ENCODE measurements around the gene TBPL1. TPM values are rescaled to one million over a fixed set of nuclear protein-coding genes. Genes with fewer than 3 reads are reported as not detected.
A peak's percentile ranks its signal among the peaks of the same experiment; 100 is the strongest.

The TBPL1 gene
- total and polyA plus RNA-seq, 9 of the 15 experiments (the other 6 are each of a cell fraction or from before 2014, with no cell fraction given), result 78.1 to 152 (median 107) TPM

DNA sequence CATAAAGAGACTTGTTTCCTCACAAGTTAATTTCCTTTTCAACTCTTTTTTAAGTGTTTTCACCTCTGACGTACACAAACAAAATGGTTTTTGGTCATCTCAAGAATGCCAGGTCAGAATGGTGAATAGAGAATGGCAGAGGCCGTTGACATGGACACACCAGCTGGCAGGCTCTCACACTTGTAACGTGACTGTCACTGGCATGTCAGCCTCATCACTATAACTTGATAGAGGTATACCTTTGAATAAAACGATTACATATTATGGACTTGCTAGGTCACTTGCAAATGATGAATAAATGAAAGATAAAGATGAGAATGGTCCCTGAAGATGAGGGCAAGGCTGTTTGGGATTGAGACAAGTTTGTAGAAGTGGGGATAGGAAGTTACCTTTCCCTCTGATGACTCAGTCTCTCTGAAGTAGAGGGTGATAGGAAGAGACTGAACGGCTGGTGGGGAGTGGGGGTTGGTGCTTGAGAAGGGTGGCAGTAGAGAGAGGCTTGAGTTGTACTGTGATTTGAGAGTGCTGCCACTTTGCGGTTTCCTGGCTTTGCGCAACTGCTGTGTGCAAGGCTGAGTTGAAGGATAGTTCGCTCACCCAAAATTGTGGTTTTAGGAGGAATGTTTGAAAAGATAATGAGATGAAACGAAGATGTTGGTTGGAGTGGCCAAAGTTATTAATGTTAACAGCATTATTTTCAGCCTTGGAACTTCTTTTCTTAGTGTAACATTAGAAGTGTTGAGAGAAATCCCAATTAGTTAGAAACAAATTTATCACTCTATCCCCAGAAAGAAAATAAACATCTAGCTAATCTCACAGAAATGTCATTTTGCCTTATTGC, 30.3 kb downstream of the TBPL1 start (continued):
- TF ChIP-seq, protein P1, sequence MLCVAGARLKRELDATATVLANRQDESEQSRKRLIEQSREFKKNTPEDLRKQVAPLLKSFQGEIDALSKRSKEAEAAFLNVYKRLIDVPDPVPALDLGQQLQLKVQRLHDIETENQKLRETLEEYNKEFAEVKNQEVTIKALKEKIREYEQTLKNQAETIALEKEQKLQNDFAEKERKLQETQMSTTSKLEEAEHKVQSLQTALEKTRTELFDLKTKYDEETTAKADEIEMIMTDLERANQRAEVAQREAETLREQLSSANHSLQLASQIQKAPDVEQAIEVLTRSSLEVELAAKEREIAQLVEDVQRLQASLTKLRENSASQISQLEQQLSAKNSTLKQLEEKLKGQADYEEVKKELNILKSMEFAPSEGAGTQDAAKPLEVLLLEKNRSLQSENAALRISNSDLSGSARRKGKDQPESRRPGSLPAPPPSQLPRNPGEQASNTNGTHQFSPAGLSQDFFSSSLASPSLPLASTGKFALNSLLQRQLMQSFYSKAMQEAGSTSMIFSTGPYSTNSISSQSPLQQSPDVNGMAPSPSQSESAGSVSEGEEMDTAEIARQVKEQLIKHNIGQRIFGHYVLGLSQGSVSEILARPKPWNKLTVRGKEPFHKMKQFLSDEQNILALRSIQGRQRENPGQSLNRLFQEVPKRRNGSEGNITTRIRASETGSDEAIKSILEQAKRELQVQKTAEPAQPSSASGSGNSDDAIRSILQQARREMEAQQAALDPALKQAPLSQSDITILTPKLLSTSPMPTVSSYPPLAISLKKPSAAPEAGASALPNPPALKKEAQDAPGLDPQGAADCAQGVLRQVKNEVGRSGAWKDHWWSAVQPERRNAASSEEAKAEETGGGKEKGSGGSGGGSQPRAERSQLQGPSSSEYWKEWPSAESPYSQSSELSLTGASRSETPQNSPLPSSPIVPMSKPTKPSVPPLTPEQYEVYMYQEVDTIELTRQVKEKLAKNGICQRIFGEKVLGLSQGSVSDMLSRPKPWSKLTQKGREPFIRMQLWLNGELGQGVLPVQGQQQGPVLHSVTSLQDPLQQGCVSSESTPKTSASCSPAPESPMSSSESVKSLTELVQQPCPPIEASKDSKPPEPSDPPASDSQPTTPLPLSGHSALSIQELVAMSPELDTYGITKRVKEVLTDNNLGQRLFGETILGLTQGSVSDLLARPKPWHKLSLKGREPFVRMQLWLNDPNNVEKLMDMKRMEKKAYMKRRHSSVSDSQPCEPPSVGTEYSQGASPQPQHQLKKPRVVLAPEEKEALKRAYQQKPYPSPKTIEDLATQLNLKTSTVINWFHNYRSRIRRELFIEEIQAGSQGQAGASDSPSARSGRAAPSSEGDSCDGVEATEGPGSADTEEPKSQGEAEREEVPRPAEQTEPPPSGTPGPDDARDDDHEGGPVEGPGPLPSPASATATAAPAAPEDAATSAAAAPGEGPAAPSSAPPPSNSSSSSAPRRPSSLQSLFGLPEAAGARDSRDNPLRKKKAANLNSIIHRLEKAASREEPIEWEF (CRISPR knock-in tag; IDR thresholded peaks at IDR 0.05), result no peak
- TF ChIP-seq NR2C2 (CRISPR knock-in tag; IDR thresholded peaks at IDR 0.05), result no peak
- TF ChIP-seq NR2C2 (tag; IDR thresholded peaks at IDR 0.05), result peak; percentile 15; the same call in 1 of the 2 replicates
- TF ChIP-seq BRD9 (IDR thresholded peaks at IDR 0.05; ENCODE audit: low read depth, partially characterized antibody), result no peak
- no peak for TF ChIP-seq ZNF785 (CRISPR knock-in tag; IDR thresholded peaks at IDR 0.05)
- TF ChIP-seq CREB1 (IDR thresholded peaks at IDR 0.05), result no peak
- no peak for TF ChIP-seq CREB1 (CRISPR knock-in tag; IDR thresholded peaks at IDR 0.05)
- no peak for TF ChIP-seq MAFF (IDR thresholded peaks at IDR 0.05; ENCODE audit: low read length)
- no peak for TF ChIP-seq RNF2 (IDR thresholded peaks at IDR 0.05)
- TF ChIP-seq ZNF444 (CRISPR knock-in tag; IDR thresholded peaks at IDR 0.05), result no peak
- no peak for TF ChIP-seq MTA3 (IDR thresholded peaks at IDR 0.05; ENCODE audit: borderline replicate concordance)
- no peak for TF ChIP-seq ZNF75A (CRISPR knock-in tag; IDR thresholded peaks at IDR 0.05)
- peak in 1 of 2 experiments; percentile 94; a peak in 3 of 4 replicates for TF ChIP-seq RCOR1 (IDR thresholded peaks at IDR 0.05; ENCODE audit: borderline replicate concordance in 1 of 2, low read depth in 2 of 2, low read length in 2 of 2)
- no peak for TF ChIP-seq ZNF184 (CRISPR knock-in tag; IDR thresholded peaks at IDR 0.05)
- peak; percentile 68; the same call in 1 of the 2 replicates for TF ChIP-seq JUND (IDR thresholded peaks at IDR 0.05; ENCODE audit: borderline replicate concordance, low read depth, low read length)
- TF ChIP-seq JUND (tag; IDR thresholded peaks at IDR 0.05; ENCODE audit: borderline replicate concordance, low read depth, low read length), result peak; percentile 45; the same call in 1 of the 3 replicates
- TF ChIP-seq BRCA1 (IDR thresholded peaks at IDR 0.05), result no peak
- no peak for TF ChIP-seq BRCA1 (CRISPR knock-in tag; IDR thresholded peaks at IDR 0.05)
- 0 out of 2 replicates have a peak, but pooled peaks have one; percentile 29 for TF ChIP-seq PHF21A (IDR thresholded peaks at IDR 0.05; ENCODE audit: borderline replicate concordance, low read depth)
- no peak for TF ChIP-seq ADNP (tag; IDR thresholded peaks at IDR 0.05)
- TF ChIP-seq, protein P2, sequence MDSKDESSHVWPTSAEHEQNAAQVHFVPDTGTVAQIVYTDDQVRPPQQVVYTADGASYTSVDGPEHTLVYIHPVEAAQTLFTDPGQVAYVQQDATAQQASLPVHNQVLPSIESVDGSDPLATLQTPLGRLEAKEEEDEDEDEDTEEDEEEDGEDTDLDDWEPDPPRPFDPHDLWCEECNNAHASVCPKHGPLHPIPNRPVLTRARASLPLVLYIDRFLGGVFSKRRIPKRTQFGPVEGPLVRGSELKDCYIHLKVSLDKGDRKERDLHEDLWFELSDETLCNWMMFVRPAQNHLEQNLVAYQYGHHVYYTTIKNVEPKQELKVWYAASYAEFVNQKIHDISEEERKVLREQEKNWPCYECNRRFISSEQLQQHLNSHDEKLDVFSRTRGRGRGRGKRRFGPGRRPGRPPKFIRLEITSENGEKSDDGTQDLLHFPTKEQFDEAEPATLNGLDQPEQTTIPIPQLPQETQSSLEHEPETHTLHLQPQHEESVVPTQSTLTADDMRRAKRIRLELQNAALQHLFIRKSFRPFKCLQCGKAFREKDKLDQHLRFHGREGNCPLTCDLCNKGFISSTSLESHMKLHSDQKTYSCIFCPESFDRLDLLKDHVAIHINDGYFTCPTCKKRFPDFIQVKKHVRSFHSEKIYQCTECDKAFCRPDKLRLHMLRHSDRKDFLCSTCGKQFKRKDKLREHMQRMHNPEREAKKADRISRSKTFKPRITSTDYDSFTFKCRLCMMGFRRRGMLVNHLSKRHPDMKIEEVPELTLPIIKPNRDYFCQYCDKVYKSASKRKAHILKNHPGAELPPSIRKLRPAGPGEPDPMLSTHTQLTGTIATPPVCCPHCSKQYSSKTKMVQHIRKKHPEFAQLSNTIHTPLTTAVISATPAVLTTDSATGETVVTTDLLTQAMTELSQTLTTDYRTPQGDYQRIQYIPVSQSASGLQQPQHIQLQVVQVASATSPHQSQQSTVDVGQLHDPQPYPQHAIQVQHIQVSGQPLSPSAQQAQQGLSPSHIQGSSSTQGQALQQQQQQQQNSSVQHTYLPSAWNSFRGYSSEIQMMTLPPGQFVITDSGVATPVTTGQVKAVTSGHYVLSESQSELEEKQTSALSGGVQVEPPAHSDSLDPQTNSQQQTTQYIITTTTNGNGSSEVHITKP (IDR thresholded peaks at IDR 0.05; ENCODE audit: partially characterized antibody), result no peak

Data from K562 (cell line).